Measurements from ENCODE around the gene ASPSCR1. TPM values are rescaled to one million over a fixed set of nuclear protein-coding genes. Genes with fewer than 3 reads are reported as not detected.

ASPSCR1 gene
- total and polyA plus RNA-seq, 4 experiments from 2014 or later: 25.1 to 40.6 (median 38.6) TPM

DNA sequence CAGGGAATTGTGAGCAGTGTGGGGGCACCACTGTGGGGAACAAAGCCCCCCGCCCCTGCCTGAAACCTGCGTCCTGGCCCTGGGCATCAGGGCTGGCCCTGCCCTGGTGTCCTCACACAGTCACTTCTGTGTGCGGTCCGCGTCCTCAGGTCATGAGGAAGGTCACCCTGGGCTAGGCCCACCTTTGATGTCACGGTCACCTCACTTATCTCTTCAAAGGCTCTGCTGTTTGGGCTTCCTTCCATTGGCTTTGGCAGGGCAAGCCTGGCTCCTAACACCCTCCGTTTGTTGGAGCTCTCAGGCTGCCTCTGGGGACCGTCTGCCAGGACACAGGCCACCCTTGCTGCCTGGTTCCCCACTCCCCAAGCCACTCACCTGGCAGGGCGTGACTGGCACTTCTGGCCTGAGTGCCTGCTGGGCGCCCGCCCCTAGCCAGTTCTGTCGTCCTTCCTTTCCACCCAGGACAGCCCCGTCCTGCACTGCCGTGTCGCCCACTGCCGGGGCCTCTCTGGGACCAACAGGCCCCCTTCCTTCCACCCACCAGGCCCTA is 36.4 kb downstream of the ASPSCR1 start:
- ChIA-PET POLR2A (ENCODE audit: partially characterized antibody) (interaction anchor here (1.1 kb wide), 1 partner anchor 47 kb away, joined by 3 read pairs; no protein-coding TSS in a partner anchor), CTCF (ENCODE audit: partially characterized antibody) (no interaction called here)
- H3K36me3 Mint-ChIP-seq: peaks cover 0 to 3% of the 10 kb centered on the region in 2 donors
- no peaks in the 10 kb centered on the region for H3K9me3 Mint-ChIP-seq
- intact Hi-C loops (cut with micrococcal nuclease): no loop called here
- Histone ChIP-seq H3K4me3 (ENCODE audit: low read length in 2 of 2) (no peak overlapping the region), H3K9me3 (ENCODE audit: control insufficient read depth in 1 of 2, low read length in 2 of 2) (no peaks in the 10 kb centered on the region), H3K27ac (ENCODE audit: low read depth, low read length) (no peak overlapping the region), H3K4me1 (ENCODE audit: insufficient read depth, low read length) (no peaks in the 10 kb centered on the region), H3K36me3 (ENCODE audit: insufficient read depth, low read length) (no peaks in the 10 kb centered on the region), H3K27me3 (ENCODE audit: insufficient read depth, low read length) (no peaks in the 10 kb centered on the region)
- no peak overlapping the region for H3K4me3 Mint-ChIP-seq
- DNase-seq: no peak
- H3K27ac Mint-ChIP-seq: no peak overlapping the region
- H3K27me3 Mint-ChIP-seq: no peaks in the 10 kb centered on the region
- peaks cover 0 to 3% (median 0%) of the 10 kb centered on the region in 4 donors for H3K4me1 Mint-ChIP-seq

DNA sequence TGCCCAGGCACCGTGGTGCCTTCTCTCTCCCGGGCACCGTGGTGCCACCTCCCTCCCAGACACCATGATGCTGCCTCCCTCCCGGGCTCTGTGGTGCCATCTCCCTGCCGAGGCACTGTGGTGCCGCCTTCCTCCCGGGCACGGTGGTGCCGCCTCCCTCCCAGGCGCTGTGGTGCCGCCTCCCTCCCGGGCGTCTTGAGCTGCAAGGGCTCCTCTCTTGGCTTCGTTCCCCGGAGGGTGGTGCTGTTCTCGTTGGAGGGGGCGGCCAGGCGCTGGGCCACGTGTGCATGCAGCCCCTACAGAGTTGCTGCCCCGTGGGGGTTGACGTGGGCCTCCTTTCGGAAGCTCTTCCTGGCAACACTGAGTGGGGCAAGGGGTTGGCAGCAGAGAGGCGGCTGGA is 37.0 kb downstream of the ASPSCR1 start:
- ChIA-PET CTCF (ENCODE audit: partially characterized antibody) (no interaction called here), POLR2A (ENCODE audit: partially characterized antibody) (interaction anchor here (1.1 kb wide), 1 partner anchor 47 kb away, joined by 3 read pairs; no protein-coding TSS in a partner anchor)
- peaks cover 0 to 3% of the 10 kb centered on the region in 2 donors for H3K36me3 Mint-ChIP-seq
- DNase-seq: no peak
- intact Hi-C loops (cut with micrococcal nuclease): no loop called here
- no peaks in the 10 kb centered on the region for H3K27me3 Mint-ChIP-seq
- no peaks in the 10 kb centered on the region for H3K9me3 ChIP-seq (ENCODE audit: control insufficient read depth in 1 of 2, low read length in 2 of 2)
- H3K9me3 Mint-ChIP-seq: no peaks in the 10 kb centered on the region
- no peak overlapping the region for H3K27ac Mint-ChIP-seq
- H3K4me3 ChIP-seq (ENCODE audit: low read length in 2 of 2): no peak overlapping the region
- H3K27me3 ChIP-seq (ENCODE audit: insufficient read depth, low read length): no peaks in the 10 kb centered on the region
- H3K4me1 Mint-ChIP-seq: peaks cover 0 to 5% (median 0%) of the 10 kb centered on the region in 4 donors
- H3K27ac ChIP-seq (ENCODE audit: low read depth, low read length): no peak overlapping the region
- no peaks in the 10 kb centered on the region for H3K4me1 ChIP-seq (ENCODE audit: insufficient read depth, low read length)
- no peaks in the 10 kb centered on the region for H3K36me3 ChIP-seq (ENCODE audit: insufficient read depth, low read length)
- H3K4me3 Mint-ChIP-seq: no peak overlapping the region

DNA sequence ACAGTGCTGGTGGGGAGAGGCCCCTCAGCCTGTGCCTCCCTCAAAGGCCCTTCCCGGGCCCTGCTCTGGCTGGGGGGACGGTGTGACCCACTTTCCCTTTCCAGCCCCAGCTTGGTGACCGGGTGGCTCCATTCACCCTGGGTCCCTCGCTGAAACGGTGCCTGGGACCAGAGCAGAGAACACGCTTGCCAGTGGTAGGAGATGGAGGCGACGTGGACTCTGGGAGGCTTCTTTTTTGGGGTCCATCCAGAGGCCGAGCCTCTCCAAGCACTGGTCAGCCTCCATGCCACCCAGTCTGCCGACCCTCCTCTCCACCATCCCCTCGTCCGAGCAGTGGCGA is 37.5 kb downstream of the ASPSCR1 start:
- no peaks in the 10 kb centered on the region for H3K27me3 ChIP-seq (ENCODE audit: insufficient read depth, low read length)
- CTCF ChIA-PET (ENCODE audit: partially characterized antibody): interaction anchor here (1.6 kb wide), 1 partner anchor 56 kb away, joined by 6 read pairs; no protein-coding TSS in a partner anchor
- no peaks in the 10 kb centered on the region for H3K27me3 Mint-ChIP-seq
- no peaks in the 10 kb centered on the region for H3K9me3 ChIP-seq (ENCODE audit: control insufficient read depth in 1 of 2, low read length in 2 of 2)
- no peaks in the 10 kb centered on the region for H3K36me3 ChIP-seq (ENCODE audit: insufficient read depth, low read length)
- peaks cover 0 to 5% (median 0%) of the 10 kb centered on the region in 4 donors for H3K4me1 Mint-ChIP-seq
- POLR2A ChIA-PET (ENCODE audit: partially characterized antibody): interaction anchor here (1.1 kb wide), 1 partner anchor 48 kb away, joined by 3 read pairs; no protein-coding TSS in a partner anchor
- H3K27ac ChIP-seq (ENCODE audit: low read depth, low read length): no peak overlapping the region
- peaks cover 0 to 3% of the 10 kb centered on the region in 2 donors for H3K36me3 Mint-ChIP-seq
- no peaks in the 10 kb centered on the region for H3K9me3 Mint-ChIP-seq
- no peak overlapping the region for H3K27ac Mint-ChIP-seq
- DNase-seq: no peak
- H3K4me3 ChIP-seq (ENCODE audit: low read length in 2 of 2): no peak overlapping the region
- no peak overlapping the region for H3K4me3 Mint-ChIP-seq
- H3K4me1 ChIP-seq (ENCODE audit: insufficient read depth, low read length): no peaks in the 10 kb centered on the region
- intact Hi-C loops (cut with micrococcal nuclease): no loop called here

DNA sequence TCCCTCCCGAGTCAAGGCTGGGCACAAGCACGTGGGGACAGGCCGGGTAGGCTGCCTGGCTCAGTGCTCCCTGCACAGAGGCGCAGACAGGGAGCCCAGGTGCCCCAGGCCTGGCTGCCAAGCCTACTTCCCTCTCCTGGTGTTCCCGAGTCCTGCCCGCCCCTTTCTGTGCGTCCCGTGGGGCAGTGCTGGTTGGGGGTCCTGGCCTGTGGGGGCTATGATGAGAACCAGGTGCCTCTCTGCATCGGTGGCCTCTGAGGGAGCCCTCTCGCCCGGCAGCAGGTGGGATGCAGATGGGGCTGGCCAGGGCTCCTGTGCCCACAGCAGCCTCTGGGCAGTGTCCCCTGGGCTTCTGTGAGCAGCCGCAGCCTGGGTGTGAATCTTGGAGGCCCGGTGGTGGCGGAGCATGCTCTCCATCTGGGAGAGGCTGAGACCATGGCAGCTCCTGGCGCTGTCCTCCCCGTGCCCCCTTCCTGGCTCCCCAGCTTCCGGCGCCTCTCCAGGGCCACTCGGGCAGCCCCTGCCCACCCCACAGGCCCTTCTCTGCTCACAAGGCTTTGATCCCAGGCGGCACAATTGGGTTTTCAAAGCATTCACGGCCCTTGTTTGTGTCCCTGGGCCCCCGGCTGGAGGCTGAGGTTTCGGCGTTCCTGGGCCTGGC is 38.0 kb downstream of the ASPSCR1 start:
- Histone ChIP-seq H3K27me3 (ENCODE audit: insufficient read depth, low read length) (no peaks in the 10 kb centered on the region), H3K36me3 (ENCODE audit: insufficient read depth, low read length) (no peaks in the 10 kb centered on the region), H3K4me1 (ENCODE audit: insufficient read depth, low read length) (no peaks in the 10 kb centered on the region), H3K4me3 (ENCODE audit: low read length in 2 of 2) (no peak overlapping the region), H3K9me3 (ENCODE audit: control insufficient read depth in 1 of 2, low read length in 2 of 2) (no peaks in the 10 kb centered on the region), H3K27ac (ENCODE audit: low read depth, low read length) (no peak overlapping the region)
- ChIA-PET CTCF (ENCODE audit: partially characterized antibody) (interaction anchor here (1.6 kb wide), 2 partner anchors 22 to 56 kb away, joined by 3 to 6 read pairs; partner anchors contain the start of gene DCXR), POLR2A (ENCODE audit: partially characterized antibody) (interaction anchor here (1.1 kb wide), 1 partner anchor 48 kb away, joined by 3 read pairs; no protein-coding TSS in a partner anchor)
- intact Hi-C loops (cut with micrococcal nuclease): no loop called here
- H3K36me3 Mint-ChIP-seq: peaks cover 0 to 3% of the 10 kb centered on the region in 2 donors
- no peak overlapping the region for H3K27ac Mint-ChIP-seq
- no peak overlapping the region for H3K4me3 Mint-ChIP-seq
- H3K9me3 Mint-ChIP-seq: no peaks in the 10 kb centered on the region
- no peak for DNase-seq
- no peaks in the 10 kb centered on the region for H3K27me3 Mint-ChIP-seq
- H3K4me1 Mint-ChIP-seq: peaks cover 0 to 5% (median under 1%) of the 10 kb centered on the region in 4 donors

DNA sequence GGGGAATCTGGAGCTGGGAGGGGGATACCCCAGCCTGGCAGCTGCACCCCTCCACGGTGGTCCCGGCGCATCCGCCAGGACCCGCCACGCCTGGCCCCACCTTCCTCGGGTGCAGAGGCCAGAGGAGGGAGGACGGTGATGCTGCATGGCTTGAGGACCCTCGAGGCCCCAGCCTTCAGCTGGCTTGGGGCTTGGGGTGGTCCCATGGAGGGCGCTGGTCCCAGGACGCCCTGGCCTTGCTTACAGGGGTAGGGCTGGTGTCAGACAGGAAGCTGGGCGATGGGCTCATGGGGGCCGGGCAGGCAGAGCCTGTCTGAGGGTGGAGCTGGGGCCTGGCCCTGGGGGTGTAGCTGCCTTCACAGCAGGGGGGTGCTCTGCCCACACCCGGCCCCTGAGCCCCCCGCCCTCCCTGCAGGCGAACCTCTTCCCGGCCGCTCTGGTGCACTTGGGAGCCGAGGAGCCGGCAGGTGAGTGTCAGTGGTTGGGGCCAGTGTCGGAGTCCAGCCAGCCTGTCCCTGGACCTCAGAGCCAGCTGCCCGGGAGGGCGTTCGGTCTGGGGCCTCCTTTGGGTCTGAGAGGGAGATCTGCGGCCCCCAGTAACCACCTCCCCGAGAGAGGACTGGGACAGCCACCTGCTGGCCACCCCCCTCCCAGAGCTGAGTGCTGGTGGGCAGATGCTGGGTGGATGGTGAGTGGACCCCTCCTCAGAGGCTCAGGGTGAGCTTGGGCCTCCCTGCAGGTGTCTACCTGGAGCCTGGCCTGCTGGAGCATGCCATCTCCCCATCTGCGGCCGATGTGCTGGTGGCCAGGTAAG is 38.8 kb downstream of the ASPSCR1 start:
- CTCF ChIA-PET (ENCODE audit: partially characterized antibody): interaction anchor here (1.6 kb wide), 2 partner anchors 21 to 57 kb away, joined by 3 to 6 read pairs; partner anchors contain the start of gene DCXR
- DNase-seq: no peak
- peaks cover 0 to 3% of the 10 kb centered on the region in 2 donors for H3K36me3 Mint-ChIP-seq
- H3K9me3 Mint-ChIP-seq: no peaks in the 10 kb centered on the region
- no peak overlapping the region for H3K4me3 ChIP-seq (ENCODE audit: low read length in 2 of 2)
- H3K27me3 ChIP-seq (ENCODE audit: insufficient read depth, low read length): no peaks in the 10 kb centered on the region
- peaks cover 0 to 9% (median 5%) of the 10 kb centered on the region in 4 donors for H3K4me1 Mint-ChIP-seq
- POLR2A ChIA-PET (ENCODE audit: partially characterized antibody): no interaction called here
- H3K36me3 ChIP-seq (ENCODE audit: insufficient read depth, low read length): no peaks in the 10 kb centered on the region
- peaks cover 8% of the 10 kb centered on the region for H3K4me1 ChIP-seq (ENCODE audit: insufficient read depth, low read length)
- no peaks in the 10 kb centered on the region for H3K27me3 Mint-ChIP-seq
- H3K27ac Mint-ChIP-seq: no peak overlapping the region
- H3K27ac ChIP-seq (ENCODE audit: low read depth, low read length): no peak overlapping the region
- intact Hi-C loops (cut with micrococcal nuclease): no loop called here
- H3K4me3 Mint-ChIP-seq: no peak overlapping the region
- H3K9me3 ChIP-seq (ENCODE audit: control insufficient read depth in 1 of 2, low read length in 2 of 2): no peaks in the 10 kb centered on the region

DNA sequence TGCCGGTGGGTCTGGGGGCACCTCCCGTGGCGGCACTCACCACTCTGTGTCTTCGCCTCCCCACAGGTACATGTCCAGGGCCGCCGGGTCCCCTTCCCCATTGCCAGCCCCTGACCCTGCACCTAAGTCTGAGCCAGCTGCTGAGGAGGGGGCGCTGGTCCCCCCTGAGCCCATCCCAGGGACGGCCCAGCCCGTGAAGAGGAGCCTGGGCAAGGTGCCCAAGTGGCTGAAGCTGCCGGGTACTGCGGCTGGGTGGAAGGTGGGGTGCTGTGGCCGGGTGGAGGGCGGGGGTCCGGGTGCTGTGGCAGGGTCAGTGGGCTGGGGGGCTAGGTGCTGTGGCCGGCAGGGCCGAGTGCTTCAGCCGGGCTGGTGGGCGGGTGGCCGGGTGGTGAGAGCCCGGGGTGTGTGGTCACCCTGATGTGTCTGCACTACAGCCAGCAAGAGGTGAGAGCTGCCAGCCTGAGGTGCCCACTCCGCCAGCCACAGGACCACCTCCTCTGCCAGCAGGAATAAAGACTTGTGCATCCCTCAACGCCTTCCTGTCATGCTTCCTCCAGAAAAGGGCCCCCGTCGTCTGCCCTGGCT is 39.5 kb downstream of the ASPSCR1 start:
- intact Hi-C loops (cut with micrococcal nuclease): no loop called here
- Mint-ChIP-seq H3K36me3 (peaks cover 0 to 3% of the 10 kb centered on the region in 2 donors), H3K27me3 (no peaks in the 10 kb centered on the region), H3K4me3 (no peak overlapping the region), H3K27ac (no peak overlapping the region), H3K9me3 (no peaks in the 10 kb centered on the region), H3K4me1 (peaks cover 3 to 16% (median 11%) of the 10 kb centered on the region in 4 donors)
- no peak overlapping the region for H3K4me3 ChIP-seq (ENCODE audit: low read length in 2 of 2)
- no peaks in the 10 kb centered on the region for H3K9me3 ChIP-seq (ENCODE audit: control insufficient read depth in 1 of 2, low read length in 2 of 2)
- ChIA-PET POLR2A (ENCODE audit: partially characterized antibody) (interaction anchor here (0.6 to 1.2 kb wide), 2 partner anchors 20 to 57 kb away, joined by 3 to 4 read pairs; no protein-coding TSS in a partner anchor), CTCF (ENCODE audit: partially characterized antibody) (interaction anchor here (1.4 to 7.5 kb wide), 3 partner anchors 14 to 57 kb away, joined by 3 to 81 read pairs (median 3); partner anchors contain the start of genes DCXR and NOTUM)
- no peak for DNase-seq
- H3K27ac ChIP-seq (ENCODE audit: low read depth, low read length): no peak overlapping the region
- H3K36me3 ChIP-seq (ENCODE audit: insufficient read depth, low read length): no peaks in the 10 kb centered on the region
- no peaks in the 10 kb centered on the region for H3K27me3 ChIP-seq (ENCODE audit: insufficient read depth, low read length)
- peaks cover 15% of the 10 kb centered on the region for H3K4me1 ChIP-seq (ENCODE audit: insufficient read depth, low read length)
